Loucy (cell line): Measurements from ENCODE around the gene MBD2.
A peak's percentile ranks its signal among the peaks of the same experiment; 100 is the strongest.

Source experiments
- H2AFZ ChIP-seq: fragments of 200-600 bp; sonication (generic); 2 replicates; pipeline ENCODE4 v1.6.0; 2016; ENCODE audit warnings: antibody characterized with exemption, mild to moderate bottlenecking, low read length, moderate library complexity
- H3F3A ChIP-seq: fragments of 200-600 bp; 2 replicates; pipeline ENCODE4 v1.6.0; 2016; ENCODE audit warnings: antibody characterized with exemption, low read depth, mild to moderate bottlenecking
- H3K27me3 ChIP-seq: fragments of 200-600 bp; sonication (generic); 2 replicates; pipeline ENCODE4 v1.6.1; 2014; ENCODE audit warnings: low read length, mild to moderate bottlenecking; ENCODE audit not compliant: insufficient read depth, poor library complexity, severe bottlenecking
- H3K36me3 ChIP-seq: fragments of 200-600 bp; sonication (generic); 2 replicates; pipeline ENCODE4 v1.6.1; 2016; ENCODE audit warnings: low read length; ENCODE audit not compliant: insufficient read depth
- H3K4me1 ChIP-seq: fragments of 200-600 bp; sonication (generic); 2 replicates; pipeline ENCODE4 v1.5.1; 2014; ENCODE audit warnings: low read length, mild to moderate bottlenecking; ENCODE audit not compliant: insufficient read depth, poor library complexity, severe bottlenecking
- H3K4me2 ChIP-seq: fragments of 200-600 bp; sonication (generic); 2 replicates; pipeline ENCODE4 v1.6.0; 2014; ENCODE audit warnings: antibody characterized with exemption, low read length, low read depth, mild to moderate bottlenecking; ENCODE audit not compliant: poor library complexity, severe bottlenecking
- H3K4me3 ChIP-seq: fragments of 200-600 bp; sonication (generic); 2 replicates; pipeline ENCODE4 v1.5.1; 2014; ENCODE audit warnings: low read length, mild to moderate bottlenecking, mixed read lengths; ENCODE audit not compliant: poor library complexity, severe bottlenecking
- H3K79me2 ChIP-seq: fragments of 200-600 bp; sonication (generic); 2 replicates; pipeline ENCODE4 v1.6.1; 2014; ENCODE audit warnings: low read length; ENCODE audit not compliant: insufficient read depth
- H3K9ac ChIP-seq: fragments of 200-600 bp; sonication (generic); 2 replicates; pipeline ENCODE4 v1.6.0; 2014; ENCODE audit warnings: mild to moderate bottlenecking, low read depth, low read length, moderate library complexity; ENCODE audit not compliant: poor library complexity, severe bottlenecking
- H3K9me2 ChIP-seq: fragments of 200-600 bp; sonication (generic); replicated peaks from 2 replicates; pipeline ENCODE4 v1.6.1; 2016; ENCODE audit warnings: low read depth, low read length, mixed read lengths
- H3K9me3 ChIP-seq: fragments of 200-600 bp; sonication (generic); 2 replicates; pipeline ENCODE4 v1.6.1; 2014; ENCODE audit warnings: mild to moderate bottlenecking, antibody characterized with exemption, low read length, low read depth; ENCODE audit not compliant: insufficient read depth
- H4K20me1 ChIP-seq: fragments of 200-600 bp; sonication (generic); 2 replicates; pipeline ENCODE4 v1.6.0; 2014; ENCODE audit warnings: antibody characterized with exemption, low read length, mild to moderate bottlenecking; ENCODE audit not compliant: insufficient read depth, poor library complexity, severe bottlenecking
- CTCF ChIP-seq: fragments of 200-600 bp; sonication (generic); conservative IDR thresholded peaks from 2 replicates; pipeline ENCODE4 v1.5.1; 2014; ENCODE audit warnings: mild to moderate bottlenecking, antibody characterized with exemption, low read length
- EZH2phosphoT487 ChIP-seq: fragments of 200-600 bp; IDR thresholded peaks from 2 replicates; pipeline ENCODE4 v1.6.1; 2018; ENCODE audit warnings: antibody characterized with exemption, mild to moderate bottlenecking, moderate library complexity, borderline replicate concordance

Gene MBD2

GRCh38 chr18:54119524-54120019 lies 104.9 kb downstream of the MBD2 start:
- Histone ChIP-seq H3K9me2 (no peaks in the 10 kb centered on the region), H3K27me3 (no peaks in the 10 kb centered on the region), H3K79me2 (no peaks in the 10 kb centered on the region), H4K20me1 (no peaks in the 10 kb centered on the region), H3K9me3 (no peaks in the 10 kb centered on the region), H3K4me3 (peak overlapping the region; percentile 64), H3F3A (no peaks in the 10 kb centered on the region), H3K36me3 (no peaks in the 10 kb centered on the region), H3K4me2 (peak overlapping the region; percentile 51), H2AFZ (peak overlapping the region; percentile 81), H3K4me1 (no peaks in the 10 kb centered on the region), H3K9ac (no peak overlapping the region)
- peak; percentile 98 for TF ChIP-seq CTCF
- TF ChIP-seq EZH2phosphoT487 = no peak

- Histone ChIP-seq H3K9ac (no peak overlapping the region), H3K36me3 (no peaks in the 10 kb centered on the region), H4K20me1 (no peaks in the 10 kb centered on the region), H3K79me2 (no peaks in the 10 kb centered on the region), H3K27me3 (no peaks in the 10 kb centered on the region), H3K9me2 (no peaks in the 10 kb centered on the region), H3K4me3 (no peak overlapping the region), H3F3A (no peaks in the 10 kb centered on the region), H3K9me3 (no peaks in the 10 kb centered on the region), H3K4me2 (no peak overlapping the region), H3K4me1 (no peaks in the 10 kb centered on the region), H2AFZ (no peak overlapping the region)
- TF ChIP-seq CTCF (no peak), EZH2phosphoT487 (no peak)
These were observed 106.4 kb downstream of the MBD2 start for GRCh38 chr18:54117853-54118773.

- Histone ChIP-seq H3K36me3 (no peaks in the 10 kb centered on the region), H2AFZ (no peak overlapping the region), H3K9me2 (no peaks in the 10 kb centered on the region), H3K79me2 (no peaks in the 10 kb centered on the region), H3K4me2 (no peak overlapping the region), H3K4me1 (no peaks in the 10 kb centered on the region), H3K27me3 (no peaks in the 10 kb centered on the region), H3F3A (no peaks in the 10 kb centered on the region), H3K9ac (no peak overlapping the region), H4K20me1 (no peaks in the 10 kb centered on the region), H3K9me3 (no peaks in the 10 kb centered on the region), H3K4me3 (no peak overlapping the region)
- no peak for TF ChIP-seq CTCF
- TF ChIP-seq EZH2phosphoT487 = no peak
These were observed 107.8 kb downstream of the MBD2 start for GRCh38 chr18:54116541-54117257.
